Spleen (tissue), 11 donors: ENCODE results near the gene TMEM130. TPM values are rescaled to one million over a fixed set of nuclear protein-coding genes. Genes with fewer than 3 reads are reported as not detected.

Experiments used
- microRNA-seq, 3 donors: library from miRNA; unstranded; fragments of <30 nt; microRNA quantifications; one replicate each; pipeline versions ENCODE4 to v1.1.0, GENCODE V29; 2019 to 2020
- polyA plus RNA-seq, 3 donors: library from polyadenylated mRNA; stranded (reverse); fragments of 200-250 nt; gene quantifications; one replicate each; pipeline ENCODE4 v1.2.1, GENCODE V29; 2013
- small RNA-seq, 4 donors: library from RNA; depleted of rRNA; stranded (forward); fragments of <200 nt; gene quantifications; one replicate each; pipeline ENCODE3, GENCODE V24; 2016
- total RNA-seq, 7 donors: library from RNA; depleted of rRNA in 3 of 7; stranded (reverse); fragments of >200 nt in 3 of 7; fragmentation: NEBNext Ultra II Directional in 4 of 7; extraction: Animal tissue kit (Norgen Biotek cat#: 25700) in 4 of 7; gene quantifications; one replicate each; pipeline versions ENCODE4 v1.1.0 to v1.2.1, GENCODE V29; 2016 to 2021
- donor health status: healthy with polysubstance abuse.
- donor health status: DM: no; HTN: no; CAD: no; lungs with moderate emphysema.
- donor health status: DM: no; HTN: no; CAD: no.
- donor health status: Bipolar disorder and iron deficiency.
- donor health status: healthy.
- donor health status: DM: no; HTN: no; CAD: no.
- donor health status: DM: yes; HTN: yes; CAD: no.

The TMEM130 gene
- total and polyA plus RNA-seq, 10 donors, result 0.11 to 0.55 (median 0.37) TPM; not detected in 3

Small RNA genes within 50 kb of the gene (microRNA-seq; reads per million reads assigned to microRNA genes)
- gene MIR3609, result 2.5 to 3.5 (median 2.5) reads per million in 3 donors

Small RNA genes within 50 kb of the gene (small RNA-seq; reads per million reads assigned to genes)
- 11.3 to 62.3 (median 17.3) reads per million in 4 donors for gene MIR3609

Other genes starting within 250 kb of the TMEM130 start
- 10 to 100 TPM; 50.1 to 73.4 (median 60.9) TPM for gene TRRAP, start 8.5 kb upstream of the TMEM130 start, total RNA-seq
- gene TRRAP, start 8.5 kb upstream of the TMEM130 start, polyA plus RNA-seq, result 10 to 100 TPM in 1 of 3 donors, 1 to 10 TPM in 2; 8.4 to 14.3 (median 9.2) TPM